Glomerular visceral epithelial cell (primary cell): ENCODE data around the gene DTX1.

Experiments used
- DNase-seq: peaks from one replicate; pipeline ENCODE4 v3.0.0-alpha.2; 2016; ENCODE audit errors: extremely low spot score

Gene DTX1

DNA sequence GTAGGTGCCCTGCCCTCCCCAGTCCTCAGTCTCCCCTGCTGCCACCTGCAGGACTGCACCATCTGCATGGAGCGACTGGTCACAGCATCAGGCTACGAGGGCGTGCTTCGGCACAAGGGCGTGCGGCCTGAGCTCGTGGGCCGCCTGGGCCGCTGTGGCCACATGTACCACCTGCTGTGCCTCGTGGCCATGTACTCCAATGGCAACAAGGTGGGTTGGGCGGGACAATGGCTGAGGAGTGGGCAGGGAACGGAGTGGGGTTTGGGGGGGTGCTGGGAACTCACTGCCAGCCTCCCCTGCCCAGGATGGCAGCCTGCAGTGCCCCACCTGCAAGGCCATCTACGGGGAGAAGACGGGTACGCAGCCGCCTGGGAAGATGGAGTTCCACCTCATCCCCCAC is 38.2 kb downstream of the DTX1 start:
- DNase-seq: no peak

DNA sequence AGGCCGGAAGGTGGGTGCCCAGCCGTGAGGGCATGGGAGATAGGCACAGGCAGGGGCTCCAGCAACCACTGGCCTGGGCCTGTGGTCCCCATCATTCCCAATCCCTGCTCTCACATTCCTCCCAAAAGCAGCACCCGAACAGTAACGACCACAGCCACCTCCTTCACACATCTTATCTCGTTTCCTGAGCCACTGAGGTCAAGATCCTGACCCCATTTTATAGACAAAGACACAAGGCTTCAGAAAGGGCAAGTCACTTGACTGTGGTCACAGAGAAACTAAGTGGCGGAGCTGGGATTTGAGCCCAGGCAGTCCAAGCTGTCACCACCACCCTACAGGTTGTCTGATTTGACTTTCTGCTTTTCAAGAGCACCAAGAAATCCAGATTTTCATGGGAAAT is 38.9 kb downstream of the DTX1 start:
- no peak for DNase-seq

DNA sequence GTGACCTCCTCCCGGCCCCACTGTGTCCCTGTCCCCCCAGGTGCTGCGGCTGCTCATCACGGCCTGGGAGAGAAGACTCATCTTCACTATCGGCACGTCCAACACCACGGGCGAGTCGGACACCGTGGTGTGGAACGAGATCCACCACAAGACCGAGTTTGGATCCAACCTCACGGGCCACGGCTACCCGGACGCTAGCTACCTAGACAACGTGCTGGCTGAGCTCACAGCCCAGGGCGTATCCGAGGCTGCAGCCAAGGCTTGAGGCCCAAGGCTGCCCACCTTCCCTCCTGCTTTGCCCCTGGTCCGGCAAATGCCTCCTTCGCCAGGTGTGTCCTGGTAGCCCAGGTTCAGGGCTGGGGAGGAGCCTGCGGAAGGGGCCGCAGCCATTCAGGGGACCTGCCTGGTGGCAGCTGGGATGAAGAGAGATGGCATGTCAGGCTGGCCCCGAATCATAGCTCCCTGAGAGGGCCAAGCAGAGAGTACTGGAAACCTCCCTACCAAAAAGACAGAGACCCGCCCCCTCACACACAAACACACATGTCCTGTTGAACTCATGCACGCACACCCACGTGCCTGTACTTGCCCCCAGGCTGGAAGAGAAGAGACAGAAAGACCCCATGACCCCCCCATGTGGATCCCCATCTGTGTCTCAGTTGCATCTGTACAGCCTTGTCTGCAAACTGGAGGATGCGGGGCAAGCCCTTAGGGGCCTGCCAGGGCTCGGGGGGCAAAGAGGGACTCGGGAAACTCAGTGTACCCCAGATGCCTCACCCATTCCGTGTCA is 40.3 kb downstream of the DTX1 start:
- no peak for DNase-seq

DNA sequence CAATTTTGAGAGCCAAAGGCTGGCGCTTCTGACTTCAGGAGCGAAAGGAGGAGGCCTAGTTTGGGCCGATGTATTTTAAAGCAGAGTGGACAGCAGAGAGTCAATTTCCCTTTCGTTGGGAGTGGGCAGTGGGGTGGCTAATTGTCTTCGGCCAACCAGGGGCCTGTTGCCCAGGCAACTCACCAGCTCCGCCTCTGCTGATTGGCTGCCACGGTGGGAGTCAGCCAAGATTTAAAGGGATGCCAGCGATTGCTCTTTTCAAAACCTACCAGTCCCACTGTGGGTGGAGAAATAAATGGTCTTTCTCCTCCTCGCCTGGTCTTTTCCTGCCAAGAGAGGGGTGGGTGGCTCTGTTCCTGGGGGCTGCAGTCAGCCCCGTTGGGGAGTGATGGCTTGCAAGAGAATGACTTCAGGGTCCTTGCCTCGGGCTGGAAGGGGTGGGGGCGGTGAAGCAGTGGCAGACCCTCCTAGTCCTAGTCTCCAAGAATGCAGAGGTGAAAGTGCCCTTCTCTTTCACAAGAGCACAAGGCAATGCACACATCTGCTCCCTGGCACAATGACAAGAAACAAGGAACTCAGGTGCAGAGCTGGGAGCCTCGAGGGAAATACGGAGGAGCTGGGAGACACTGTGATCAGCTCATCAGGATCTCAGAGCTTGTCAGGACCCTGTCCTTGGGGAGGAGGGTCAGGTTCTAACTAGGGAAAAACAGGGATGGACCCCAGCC is 41.3 kb downstream of the DTX1 start:
- no peak for DNase-seq

DNA sequence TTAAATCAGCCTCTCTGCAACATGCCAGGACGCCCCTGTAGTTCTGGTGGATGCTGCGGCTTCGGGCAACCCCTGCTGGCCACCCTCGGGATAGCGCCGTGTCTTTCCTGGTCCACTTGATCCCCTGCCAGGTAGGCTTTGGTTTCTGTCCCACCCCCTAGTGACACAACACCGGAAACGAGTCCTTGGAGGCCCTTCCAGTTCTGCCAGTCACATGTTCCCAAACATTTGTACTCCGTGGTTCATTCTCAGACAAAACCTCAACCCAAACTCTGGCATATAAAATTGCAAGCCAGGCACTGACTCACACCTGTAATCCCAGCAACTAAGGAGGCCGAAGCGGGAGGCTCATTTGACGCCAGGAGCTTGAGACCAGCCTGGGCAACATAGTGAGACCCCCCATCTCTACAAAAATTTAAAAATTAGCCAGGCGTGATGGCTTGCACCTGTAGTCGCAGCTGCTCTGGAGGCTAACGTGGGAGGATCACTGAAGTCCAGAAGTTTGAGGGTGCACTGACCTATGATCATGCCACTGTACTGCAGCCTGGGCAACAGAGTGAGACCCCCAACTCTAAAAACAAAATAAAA is 42.0 kb downstream of the DTX1 start:
- peak; percentile 90 for DNase-seq

DNA sequence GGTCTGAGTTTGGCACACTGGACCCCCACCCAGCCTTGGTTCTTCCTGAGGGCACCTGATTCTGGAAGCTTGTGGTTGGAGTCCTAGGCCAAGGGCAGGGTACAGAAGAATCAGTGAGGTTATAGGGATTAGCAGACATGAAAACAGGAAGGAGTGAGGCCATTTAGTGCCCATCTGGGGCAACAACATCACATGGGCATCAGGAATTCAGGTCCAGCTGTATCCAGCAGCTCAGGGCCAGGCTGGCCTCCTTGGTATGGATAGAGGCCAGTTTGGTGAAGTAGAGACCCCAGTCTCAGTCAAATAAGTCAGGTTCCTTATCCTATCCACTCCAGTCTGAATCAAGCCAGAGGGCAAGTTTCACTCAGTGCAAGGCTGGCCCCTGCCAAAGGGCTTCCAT is 42.8 kb downstream of the DTX1 start:
- no peak for DNase-seq

DNA sequence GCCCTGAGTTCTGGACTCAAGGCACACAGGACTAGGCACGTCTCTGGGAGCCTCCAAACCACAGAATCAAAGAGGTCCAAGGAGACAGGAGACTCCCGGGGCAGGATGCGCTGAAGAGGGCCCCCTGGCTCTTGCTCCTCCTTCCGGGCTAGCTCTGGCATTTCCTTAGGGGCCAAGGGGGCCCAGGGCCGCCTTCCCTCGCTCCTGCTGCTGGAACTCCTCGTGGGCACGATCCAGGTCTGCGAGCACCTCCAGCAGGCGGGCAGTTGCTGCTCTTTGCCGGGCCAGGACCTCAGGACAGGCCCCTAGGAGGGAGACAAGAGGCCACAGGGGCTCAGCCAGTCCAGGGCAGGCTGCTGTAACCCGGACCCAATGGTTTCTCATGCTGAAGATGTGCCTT is 43.2 kb downstream of the DTX1 start:
- DNase-seq: no peak

DNA sequence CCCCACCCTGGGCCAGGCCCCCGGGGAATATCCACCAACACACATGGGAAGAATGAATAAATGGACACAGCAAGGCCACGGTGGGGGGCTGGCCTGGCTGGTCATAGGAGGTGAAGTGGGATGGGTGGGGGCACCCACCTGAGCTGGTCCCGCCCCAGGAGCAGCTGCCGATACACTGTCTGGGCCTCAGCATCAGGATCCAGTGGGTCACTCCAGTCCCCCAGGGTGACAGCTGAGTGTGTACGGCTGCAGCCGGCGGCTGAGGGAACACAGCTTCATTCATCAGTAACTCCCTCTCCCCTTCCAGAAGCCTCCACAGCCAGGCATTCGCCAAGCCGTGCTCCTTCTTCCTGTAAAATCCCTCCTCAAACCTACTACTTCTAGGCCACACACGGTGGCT is 45.2 kb downstream of the DTX1 start:
- no peak for DNase-seq

DNA sequence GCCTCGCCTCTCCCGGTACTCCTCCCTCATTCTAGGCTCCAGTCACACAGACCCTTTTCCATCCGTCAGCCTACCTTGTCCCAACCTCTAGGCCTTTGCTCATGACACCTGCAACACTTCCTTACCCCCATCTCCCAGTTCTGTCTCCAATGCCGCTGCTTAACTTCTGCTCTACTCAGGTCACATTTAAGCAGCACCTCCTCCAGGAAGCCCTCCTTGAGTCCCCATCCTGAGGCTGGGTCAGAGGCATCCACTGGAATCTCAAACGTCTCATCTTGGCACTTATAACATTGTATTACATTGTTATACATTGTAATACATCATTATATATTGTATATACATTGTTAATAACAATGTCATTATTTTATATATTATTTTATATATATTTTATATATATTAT is 46.3 kb downstream of the DTX1 start:
- DNase-seq: no peak

DNA sequence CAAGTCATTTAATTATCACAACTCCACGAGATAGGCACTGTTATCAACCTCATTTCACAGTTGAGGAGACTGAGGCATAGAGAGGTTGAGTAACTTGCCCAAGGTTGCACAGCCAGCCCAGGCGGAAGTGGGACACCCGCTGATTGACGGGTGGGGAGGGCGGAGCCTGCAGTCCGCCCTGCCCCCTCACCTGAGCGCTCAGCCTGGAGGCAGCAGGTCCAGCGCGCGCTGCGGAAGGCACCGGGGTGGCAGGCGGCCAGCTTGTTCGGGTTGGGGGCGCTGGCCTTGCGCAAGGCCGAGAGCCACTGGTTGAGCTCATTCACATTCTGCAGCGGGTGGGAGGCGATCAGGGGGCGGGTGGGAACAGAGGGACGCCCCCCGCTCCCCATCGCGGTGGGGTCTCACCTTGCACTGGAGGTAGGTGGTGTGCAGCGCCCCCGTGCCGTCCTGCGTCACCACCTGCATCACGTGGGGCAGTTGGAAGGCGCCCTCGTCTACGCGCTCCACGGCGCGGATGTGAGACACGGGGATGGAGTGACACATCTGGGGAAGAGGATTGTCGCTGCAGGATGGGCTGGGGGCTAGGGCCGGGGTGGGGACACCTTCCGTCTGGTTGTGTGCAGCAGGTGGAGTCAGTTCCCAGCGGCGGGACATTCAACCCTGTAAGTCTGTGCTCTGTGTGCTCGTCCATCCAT is 47.4 kb downstream of the DTX1 start:
- DNase-seq: no peak

DNA sequence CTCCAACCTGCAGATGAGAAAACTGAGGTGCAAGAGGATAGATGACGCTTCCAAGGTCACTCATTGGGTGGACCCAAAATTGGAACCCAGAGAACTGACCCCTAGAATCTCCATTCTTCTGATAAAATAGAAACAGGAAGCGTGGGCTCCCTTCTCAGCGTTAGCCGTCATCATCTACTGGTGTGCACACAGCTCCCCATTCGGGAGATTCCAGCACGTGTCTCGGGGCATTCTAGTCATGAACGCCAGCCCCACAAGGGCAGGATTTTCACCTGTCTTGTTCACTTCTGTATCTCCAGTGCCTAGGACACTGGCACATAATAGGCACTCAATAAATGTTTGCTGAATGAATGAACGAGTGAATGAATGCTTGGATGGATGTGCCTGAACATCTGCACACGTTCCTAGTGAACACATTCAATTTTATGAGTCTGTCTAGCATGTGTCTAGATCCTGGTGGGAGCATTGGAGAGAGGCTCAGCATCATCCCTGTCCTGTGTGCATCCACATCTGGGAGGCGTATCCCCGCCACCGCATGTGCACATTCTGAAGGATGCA is 48.5 kb downstream of the DTX1 start:
- DNase-seq: no peak

DNA sequence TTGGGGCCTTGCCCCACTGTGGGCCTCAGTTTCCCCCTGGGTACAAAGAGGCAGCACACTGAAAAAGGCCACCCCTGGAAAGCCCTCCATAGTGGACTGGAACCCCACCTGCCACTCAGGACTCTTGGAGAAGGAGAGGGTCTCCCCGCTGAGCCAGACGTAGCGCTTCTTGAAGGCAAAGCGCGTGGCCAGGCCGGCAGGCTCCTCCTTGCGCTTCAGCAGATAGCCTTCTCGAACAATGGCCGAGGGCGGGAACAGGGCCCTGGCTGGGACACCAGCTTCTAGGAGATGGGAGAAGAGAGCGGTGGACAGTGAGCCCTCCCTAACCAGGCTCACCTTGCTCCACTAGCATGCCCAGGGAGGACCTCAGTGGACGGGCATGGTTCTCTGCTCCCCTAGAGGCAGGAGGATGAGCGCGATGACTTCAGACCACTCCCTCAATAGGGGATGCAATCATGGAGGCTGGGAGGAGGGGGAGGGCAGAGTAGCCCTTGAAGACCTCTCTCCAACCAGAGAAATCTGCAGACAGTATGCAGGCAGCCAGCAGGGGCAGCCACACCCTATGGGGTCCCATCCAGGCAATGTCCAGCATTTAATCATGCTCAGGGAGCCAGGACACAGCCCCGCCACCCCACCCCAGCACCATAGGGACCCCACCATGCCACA is 49.2 kb downstream of the DTX1 start:
- no peak for DNase-seq

DNA sequence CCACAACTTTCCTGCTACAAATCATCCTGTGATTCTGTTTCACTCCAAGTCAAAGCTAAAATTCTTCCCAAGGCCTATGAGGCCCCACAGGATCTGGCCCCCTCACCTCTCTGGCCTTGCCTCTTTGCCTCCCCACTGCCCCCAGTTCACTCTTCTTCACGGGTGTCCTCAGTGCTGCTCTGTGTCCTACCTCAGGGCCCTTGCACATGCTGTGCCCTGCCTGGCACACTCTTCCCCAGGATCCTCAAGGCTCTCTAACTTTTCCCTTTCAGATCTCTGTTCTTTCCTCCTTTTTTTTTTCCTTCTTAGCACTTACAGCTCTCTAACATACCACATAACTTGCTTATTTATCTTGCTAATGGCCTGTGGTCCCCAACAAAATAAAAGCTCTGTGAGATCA is 49.8 kb downstream of the DTX1 start:
- no peak for DNase-seq

DNA sequence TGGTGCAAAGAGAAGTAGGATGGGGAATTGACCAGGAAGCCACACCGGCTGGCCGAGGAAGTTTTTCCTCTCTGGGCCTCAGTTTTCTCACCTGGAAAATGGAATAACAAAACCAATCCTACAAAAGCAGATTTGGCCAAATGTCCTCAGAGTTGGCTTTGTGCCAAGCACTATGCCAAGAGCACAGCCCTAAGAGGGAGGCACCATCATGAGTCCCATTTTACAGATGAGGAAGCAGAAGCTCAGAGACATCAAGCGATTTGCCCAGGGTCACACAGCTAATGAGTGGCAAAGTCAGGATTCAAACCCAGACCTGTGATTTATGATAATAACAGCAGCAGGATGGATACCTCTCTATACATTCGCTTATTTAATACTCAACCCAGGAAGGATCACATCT is 51.8 kb downstream of the DTX1 start:
- no peak for DNase-seq

DNA sequence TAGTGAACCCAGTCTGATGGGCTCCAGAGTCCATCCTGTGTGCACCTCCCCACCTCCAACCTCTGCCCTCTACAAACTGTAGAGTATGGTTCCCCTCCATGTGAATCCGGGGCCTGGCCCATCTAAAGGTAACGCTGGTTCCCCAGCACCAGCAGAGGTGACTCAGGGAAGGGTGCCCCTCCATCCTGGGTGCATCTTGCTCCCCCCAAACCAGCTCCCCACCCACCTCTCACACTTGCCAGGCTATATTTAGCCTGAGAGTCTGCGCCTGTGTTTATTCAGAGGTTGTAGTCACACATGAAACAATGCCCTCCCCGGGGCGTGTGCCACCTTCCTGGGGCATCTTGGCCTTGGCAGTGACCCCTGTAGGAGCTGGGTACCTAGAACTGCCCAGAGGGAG is 52.8 kb downstream of the DTX1 start:
- no peak for DNase-seq

DNA sequence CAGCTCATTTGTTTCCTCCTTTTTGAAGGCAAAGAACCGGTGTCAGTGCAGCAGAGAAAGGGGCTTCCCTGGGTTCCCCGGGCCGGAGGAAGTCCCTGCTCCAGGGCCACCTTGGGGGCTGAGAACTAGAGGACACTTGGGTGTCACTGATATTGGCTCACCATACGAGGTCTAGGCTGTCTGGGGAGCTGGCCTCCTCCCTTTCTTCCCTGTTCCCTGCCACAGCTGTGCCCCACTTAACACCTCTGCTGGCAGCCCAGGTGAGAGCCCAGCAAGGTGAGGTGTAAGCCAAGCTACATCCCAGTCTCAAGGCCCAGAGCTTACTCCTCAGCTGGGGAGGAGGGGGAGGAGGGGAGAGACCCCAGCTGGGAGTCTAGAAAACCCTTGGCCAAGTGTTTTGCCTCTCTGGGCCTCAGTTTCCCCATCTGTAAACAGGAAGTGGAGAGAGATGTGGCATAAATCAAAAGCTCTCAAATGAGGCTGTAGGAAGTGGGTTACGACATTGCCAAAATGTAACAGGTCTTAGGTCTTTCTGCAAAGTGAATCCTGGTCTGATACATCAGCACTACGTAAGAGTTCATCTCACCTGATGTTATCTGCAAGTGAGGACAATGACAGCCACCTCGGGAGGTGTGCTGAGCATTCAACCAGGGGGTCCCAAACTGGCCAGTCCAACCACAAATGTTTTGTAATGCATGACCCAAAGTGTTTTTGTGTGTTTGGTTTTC is 53.5 kb downstream of the DTX1 start:
- no peak for DNase-seq

DNA sequence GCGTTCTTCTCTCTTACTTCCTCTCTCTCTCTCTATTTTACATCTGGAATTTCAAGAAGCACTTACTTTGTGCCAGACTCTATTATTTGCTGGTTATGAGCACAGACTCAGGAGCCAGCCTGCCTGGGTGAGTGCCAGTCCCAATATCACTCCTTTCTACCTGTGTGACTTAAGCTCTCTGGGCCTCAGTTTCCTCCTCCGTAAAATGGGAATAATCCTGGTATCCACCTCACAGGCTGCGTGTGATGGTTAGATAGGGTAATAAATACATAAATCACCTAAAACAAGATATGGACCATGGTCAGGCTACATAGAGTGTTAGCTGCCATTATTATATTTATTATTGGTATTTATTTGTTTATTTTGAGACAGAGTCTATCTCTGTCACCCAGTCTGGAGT is 54.7 kb downstream of the DTX1 start:
- DNase-seq: no peak

DNA sequence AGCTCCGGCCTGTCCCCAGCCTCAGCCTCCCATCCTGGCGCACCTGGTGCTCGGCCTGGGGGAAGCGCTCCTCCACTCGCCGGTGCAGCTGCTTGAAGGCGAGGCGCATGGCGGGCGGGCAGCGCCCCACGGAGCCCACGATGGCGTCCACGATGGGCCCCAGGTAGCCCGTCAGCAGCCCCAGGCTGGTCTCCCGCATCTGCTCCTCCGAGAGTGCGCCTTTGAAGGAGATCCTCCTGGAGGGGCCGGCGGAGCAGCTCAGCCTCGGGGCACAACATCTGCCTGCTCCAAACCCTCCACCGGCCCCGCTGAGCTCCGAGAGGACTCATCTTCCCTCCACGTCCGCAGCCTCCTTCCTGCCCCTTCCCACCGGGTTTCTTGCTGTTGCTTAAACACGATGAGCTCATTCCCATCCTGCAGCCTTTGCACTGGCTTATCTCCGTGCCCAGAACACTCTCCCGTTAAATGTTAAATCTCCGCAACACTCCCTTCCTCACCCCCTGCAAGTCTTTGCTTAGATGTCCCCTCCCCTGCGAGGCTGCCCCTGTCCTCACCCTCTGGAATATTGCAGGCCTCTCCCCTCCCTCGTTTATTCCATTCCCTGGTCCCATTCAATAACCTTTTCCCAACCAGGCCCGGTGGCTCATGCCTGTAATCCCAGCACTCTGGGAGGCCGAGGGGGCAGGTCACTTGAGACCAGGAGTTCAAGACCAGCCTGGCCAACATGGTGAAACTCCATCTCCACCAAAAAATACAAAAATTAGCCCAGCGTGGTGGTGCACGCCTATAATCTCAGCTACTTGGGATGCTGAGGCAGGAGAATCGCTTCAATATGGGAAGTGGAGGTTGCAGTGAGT is 55.7 kb downstream of the DTX1 start:
- no peak for DNase-seq

DNA sequence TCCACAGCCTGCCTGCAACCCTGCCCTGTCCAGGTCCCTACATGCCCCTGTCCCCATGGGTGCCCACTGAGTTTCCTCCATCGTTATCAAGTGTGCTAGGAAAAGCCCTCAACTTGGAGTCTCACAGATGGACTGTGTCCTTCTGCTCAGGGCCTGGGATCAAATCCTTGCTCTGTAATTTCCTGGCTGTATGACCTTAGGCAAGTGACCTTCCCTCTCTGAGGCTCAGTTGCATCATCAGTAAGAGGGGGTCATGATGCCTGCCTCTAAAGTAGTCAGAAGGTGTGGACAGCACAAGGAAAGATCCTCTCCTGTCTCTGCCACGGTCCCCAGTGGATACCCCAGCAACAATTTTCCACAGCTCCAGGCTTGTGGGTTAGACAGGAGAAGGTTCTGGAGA is 56.9 kb downstream of the DTX1 start:
- no peak for DNase-seq
